IMR-90 (cell line): ENCODE data around the gene DCDC2B.

Experiments used
- BHLHE40 ChIP-seq: fragments of 150-350 bp; IDR thresholded peaks from 2 replicates; pipeline ENCODE4 v1.6.1; 2016; ENCODE audit warnings: mild to moderate bottlenecking, low read depth, low read length
- CEBPB ChIP-seq: IDR thresholded peaks from 2 replicates; pipeline ENCODE4 v1.6.1; 2012; ENCODE audit warnings: low read depth, low read length, improper control_type of control experiment
- MAZ ChIP-seq: IDR thresholded peaks from 2 replicates; pipeline ENCODE4 v1.6.1; 2012; ENCODE audit warnings: low read depth, mild to moderate bottlenecking, low read length, improper control_type of control experiment, moderate library complexity, borderline replicate concordance
- MXI1 ChIP-seq: IDR thresholded peaks from 2 replicates; pipeline ENCODE4 v1.6.1; 2012; ENCODE audit warnings: low read depth, mild to moderate bottlenecking, low read length, moderate library complexity, borderline replicate concordance
- NFE2L2 ChIP-seq: fragments of 150-350 bp; IDR thresholded peaks from 2 replicates; pipeline ENCODE4 v1.6.1; 2016; ENCODE audit warnings: low read depth, mild to moderate bottlenecking, low read length
- POLR2A ChIP-seq: IDR thresholded peaks from 2 replicates; pipeline ENCODE4 v1.6.1; 2012; ENCODE audit warnings: mild to moderate bottlenecking, low read depth, low read length
- RAD21 ChIP-seq: IDR thresholded peaks from 2 replicates; pipeline ENCODE4 v1.6.1; 2012; ENCODE audit warnings: low read length, improper control_type of control experiment
- RCOR1 ChIP-seq: IDR thresholded peaks from 2 replicates; pipeline ENCODE4 v1.6.1; 2012; ENCODE audit warnings: mild to moderate bottlenecking, low read length, improper control_type of control experiment; ENCODE audit not compliant: insufficient replicate concordance
- SMC3 ChIP-seq: fragments of 150-350 bp; IDR thresholded peaks from 2 replicates; pipeline ENCODE4 v1.6.1; 2016; ENCODE audit warnings: low read depth, mild to moderate bottlenecking, antibody characterized with exemption, low read length, moderate library complexity
- TF ChIP-seq, protein P1 (sequence below): conservative IDR thresholded peaks from 2 replicates; pipeline ENCODE4 v1.5.1; 2012; ENCODE audit warnings: mild to moderate bottlenecking, low read depth, low read length, improper control_type of control experiment
- TF ChIP-seq, protein P2 (sequence below): fragments of 150-350 bp; IDR thresholded peaks from 2 replicates; pipeline ENCODE4 v1.6.1; 2017; ENCODE audit warnings: mild to moderate bottlenecking, antibody characterized with exemption, low read length, low read depth
- TF ChIP-seq, protein P3 (sequence below): fragments of 150-350 bp; IDR thresholded peaks from 2 replicates; pipeline ENCODE4 v1.6.1; 2016; ENCODE audit warnings: low read depth, mild to moderate bottlenecking, low read length, moderate library complexity, borderline replicate concordance

DNA sequence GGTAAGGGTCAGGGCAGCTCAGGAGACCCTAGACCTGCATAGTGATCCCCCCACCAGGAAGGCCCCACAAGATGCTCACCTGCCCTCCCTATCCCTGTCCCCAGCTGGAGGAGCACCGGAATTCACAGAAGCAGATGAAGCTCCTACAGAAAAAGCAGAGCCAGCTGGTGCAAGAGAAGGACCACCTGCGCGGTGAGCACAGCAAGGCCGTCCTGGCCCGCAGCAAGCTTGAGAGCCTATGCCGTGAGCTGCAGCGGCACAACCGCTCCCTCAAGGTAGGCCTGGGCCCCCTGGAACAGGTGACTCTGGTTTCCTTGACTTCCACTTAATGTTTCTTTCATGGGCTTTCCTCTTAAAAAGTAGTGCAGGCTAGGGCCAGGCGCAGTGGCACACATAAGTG lies 21.0 kb upstream of the DCDC2B start:
- no peak for TF ChIP-seq POLR2A
- TF ChIP-seq, protein P1, sequence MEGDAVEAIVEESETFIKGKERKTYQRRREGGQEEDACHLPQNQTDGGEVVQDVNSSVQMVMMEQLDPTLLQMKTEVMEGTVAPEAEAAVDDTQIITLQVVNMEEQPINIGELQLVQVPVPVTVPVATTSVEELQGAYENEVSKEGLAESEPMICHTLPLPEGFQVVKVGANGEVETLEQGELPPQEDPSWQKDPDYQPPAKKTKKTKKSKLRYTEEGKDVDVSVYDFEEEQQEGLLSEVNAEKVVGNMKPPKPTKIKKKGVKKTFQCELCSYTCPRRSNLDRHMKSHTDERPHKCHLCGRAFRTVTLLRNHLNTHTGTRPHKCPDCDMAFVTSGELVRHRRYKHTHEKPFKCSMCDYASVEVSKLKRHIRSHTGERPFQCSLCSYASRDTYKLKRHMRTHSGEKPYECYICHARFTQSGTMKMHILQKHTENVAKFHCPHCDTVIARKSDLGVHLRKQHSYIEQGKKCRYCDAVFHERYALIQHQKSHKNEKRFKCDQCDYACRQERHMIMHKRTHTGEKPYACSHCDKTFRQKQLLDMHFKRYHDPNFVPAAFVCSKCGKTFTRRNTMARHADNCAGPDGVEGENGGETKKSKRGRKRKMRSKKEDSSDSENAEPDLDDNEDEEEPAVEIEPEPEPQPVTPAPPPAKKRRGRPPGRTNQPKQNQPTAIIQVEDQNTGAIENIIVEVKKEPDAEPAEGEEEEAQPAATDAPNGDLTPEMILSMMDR, result no peak
- no peak for TF ChIP-seq CEBPB
- no peak for TF ChIP-seq RCOR1
- TF ChIP-seq, protein P2, sequence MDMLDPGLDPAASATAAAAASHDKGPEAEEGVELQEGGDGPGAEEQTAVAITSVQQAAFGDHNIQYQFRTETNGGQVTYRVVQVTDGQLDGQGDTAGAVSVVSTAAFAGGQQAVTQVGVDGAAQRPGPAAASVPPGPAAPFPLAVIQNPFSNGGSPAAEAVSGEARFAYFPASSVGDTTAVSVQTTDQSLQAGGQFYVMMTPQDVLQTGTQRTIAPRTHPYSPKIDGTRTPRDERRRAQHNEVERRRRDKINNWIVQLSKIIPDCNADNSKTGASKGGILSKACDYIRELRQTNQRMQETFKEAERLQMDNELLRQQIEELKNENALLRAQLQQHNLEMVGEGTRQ, result no peak
- no peak for TF ChIP-seq SMC3
- no peak for TF ChIP-seq MXI1
- no peak for TF ChIP-seq RAD21
- no peak for TF ChIP-seq MAZ
- no peak for TF ChIP-seq NFE2L2
- TF ChIP-seq, protein P3, sequence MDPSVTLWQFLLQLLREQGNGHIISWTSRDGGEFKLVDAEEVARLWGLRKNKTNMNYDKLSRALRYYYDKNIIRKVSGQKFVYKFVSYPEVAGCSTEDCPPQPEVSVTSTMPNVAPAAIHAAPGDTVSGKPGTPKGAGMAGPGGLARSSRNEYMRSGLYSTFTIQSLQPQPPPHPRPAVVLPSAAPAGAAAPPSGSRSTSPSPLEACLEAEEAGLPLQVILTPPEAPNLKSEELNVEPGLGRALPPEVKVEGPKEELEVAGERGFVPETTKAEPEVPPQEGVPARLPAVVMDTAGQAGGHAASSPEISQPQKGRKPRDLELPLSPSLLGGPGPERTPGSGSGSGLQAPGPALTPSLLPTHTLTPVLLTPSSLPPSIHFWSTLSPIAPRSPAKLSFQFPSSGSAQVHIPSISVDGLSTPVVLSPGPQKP, result no peak
- no peak for TF ChIP-seq BHLHE40
